ENCODE data around the gene SNX24.
"Not testable (repeated sequence)": the region's sequence is repeated elsewhere in the genome, so short reads cannot be mapped to it uniquely, and the experiment has no call there.

SNX24 gene

DNA sequence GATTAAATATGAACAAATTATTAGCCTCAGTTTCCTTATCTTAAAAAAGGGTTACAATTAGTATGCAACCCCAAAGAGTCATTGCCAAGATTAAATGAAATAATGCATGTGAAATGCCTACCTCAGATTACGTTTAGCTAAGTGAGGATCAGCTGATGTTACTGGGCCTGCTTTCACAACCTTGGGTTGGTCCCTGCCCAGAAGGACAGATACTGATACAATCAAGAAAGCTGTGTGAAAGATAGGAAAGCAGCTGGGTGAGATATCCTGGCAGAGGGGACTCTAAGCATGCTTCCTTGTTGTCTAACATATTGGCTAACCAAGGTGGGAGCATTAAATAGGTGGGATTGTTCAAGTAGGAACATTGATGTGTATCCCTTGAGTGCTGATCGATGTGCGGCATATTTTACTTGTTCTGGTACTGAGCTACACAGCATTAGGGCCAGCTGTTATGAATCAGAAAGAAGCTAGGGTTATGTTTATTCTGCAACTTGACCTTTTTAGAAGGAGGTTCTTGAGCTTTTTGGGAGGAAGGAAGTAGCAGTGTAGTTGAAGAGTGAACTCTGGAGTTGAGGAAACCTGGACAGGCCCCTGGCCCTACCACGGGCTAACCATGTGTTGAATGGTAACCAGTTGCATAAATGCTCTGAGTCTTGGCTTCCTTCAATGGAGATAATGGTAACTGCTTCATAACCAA lies 28.9 kb downstream of the SNX24 start:
- DNase-seq, result no peak

GRCh38 chr5:122877518-122877917 lies 32.1 kb downstream of the SNX24 start:
- DNase-seq, result no peak

GRCh38 chr5:122879076-122879475 lies 33.7 kb downstream of the SNX24 start:
- no peak for DNase-seq

DNA sequence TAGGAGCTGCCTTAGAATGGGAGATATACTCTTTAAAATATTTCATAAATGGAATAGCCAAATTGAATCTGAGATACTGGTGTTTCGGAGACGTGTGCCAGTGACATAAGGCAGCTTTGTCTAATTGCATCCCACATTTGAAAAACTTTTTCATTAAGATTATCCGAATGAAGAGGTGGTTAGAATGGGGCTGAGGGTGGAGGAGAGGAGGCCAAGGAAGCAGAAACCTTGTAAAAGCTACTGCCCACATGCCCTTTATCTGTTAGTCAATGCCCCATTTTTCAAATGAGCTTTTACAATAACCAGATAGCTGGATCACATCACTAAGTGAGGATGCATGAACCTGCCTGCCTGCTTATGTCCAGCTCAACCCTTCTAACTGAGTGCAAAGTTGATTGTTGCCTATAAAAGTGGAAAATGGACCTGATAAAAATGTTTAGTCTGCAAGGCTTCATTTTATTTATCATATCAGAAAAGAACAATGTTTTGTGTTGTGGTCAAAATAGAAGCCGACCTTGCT lies 34.8 kb downstream of the SNX24 start:
- no peak for DNase-seq

DNA sequence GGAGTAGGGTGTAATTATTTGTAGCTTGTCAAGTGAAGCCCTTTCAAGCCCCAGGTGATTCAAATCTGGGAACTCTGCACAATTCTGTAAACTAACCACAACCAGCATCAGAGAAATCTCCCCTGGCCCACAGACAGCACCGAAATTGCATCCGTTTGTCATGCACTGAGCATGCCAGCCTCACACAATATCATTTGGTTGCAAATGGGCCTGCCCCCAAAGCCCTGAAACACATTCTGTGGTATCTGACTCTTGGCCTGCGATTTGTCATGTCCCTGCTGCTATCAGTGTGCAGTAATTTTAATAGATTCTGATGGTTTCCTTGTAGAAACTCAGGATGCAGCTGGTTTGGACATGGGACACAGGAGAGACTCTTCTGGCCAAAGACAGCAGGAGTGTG lies 35.3 kb downstream of the SNX24 start:
- peak; percentile 30 for DNase-seq

GRCh38 chr5:122882831-122883230 lies 37.4 kb downstream of the SNX24 start:
- DNase-seq, result peak; percentile 46

- no peak for DNase-seq
These were observed 39.7 kb downstream of the SNX24 start for GRCh38 chr5:122885045-122885517.

DNA sequence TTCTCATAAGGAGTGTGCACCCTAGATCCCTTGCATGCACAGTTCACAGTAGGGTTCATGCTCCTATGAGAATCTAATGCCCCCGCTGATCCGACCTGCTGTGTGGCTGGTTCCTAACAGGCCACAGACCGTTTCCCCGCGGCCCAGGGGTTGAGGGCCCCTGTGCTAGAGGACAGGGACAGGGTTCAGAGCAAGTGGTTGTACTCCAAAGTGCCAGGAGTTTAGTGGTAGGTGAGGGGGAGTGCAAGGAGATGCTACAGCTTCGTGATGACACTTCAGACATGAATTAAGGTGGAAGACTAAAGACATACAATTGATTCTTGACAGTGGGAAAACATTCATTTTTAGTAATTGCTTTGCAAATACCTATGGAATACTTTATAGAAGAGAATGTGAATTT lies 40.5 kb downstream of the SNX24 start:
- no peak for DNase-seq

DNA sequence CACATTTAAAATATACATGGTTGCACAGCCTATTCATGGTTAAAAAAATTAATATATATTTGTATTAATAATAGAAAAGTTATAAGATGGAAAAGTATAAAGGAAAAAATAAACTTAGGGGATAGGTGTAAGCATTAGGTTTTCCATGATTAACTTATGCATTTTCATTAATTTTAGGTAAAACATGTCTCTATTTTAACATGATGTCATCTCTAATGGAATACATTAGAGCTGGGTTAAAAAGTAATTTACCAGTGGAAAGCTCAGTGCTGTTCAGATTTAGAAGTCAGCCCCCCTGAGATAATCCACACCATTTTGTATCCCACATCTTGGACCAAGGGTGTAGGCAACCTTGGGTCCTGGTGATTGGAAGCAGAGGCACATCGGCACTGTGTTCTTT lies 49.7 kb downstream of the SNX24 start:
- no peak for DNase-seq

DNA sequence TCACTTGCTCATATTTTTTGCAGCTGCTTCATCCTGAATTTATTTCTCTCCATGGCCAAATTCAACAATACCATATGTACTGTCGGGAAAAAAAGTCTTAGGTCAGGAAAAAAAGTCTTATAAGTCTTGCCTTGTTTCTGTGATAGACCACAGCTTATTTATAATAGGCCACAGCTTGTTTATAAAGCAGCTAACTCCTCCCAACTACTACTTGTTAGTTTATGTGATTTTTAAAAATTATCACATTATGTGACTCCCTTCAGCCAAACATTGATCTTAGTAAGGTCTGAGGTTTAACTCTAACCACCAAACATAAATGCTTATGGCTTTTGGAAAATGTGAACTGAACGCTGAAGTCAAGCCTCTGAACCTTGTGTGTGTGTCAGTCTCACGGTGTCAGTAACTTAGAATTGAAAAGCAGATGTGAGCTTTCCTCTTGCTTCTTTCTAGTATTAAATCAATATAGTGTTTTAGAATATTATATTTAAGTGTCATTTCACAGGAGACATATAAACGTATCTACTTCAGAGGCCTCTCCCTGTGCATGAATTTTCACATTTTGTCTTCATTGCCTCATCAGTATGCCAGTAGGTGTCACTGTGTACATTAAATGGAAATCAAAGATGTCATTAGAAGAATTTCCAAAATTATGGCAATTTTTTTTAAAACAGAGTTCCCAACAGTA lies 51.3 kb downstream of the SNX24 start:
- peak; percentile 17 for DNase-seq

GRCh38 chr5:122897283-122897602 lies 51.8 kb downstream of the SNX24 start:
- no peak for DNase-seq

DNA sequence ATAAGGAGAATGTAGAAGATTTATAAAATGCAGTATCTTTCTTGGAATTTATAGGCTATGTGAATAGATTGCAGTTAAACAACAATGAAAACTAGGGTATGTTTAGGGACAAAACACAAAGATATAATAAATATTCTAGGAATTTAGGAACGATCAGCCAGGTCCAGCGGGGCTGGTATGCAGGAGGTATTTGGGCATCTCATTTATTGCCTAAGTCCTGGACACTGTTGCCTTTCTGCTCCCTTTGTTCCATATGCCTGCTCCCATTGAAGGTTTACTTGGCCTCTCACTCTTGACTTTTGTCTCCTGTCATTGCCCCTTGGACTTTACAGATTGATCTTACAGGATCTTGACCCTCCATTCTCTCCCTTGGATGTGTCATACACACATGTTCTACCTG lies 55.9 kb downstream of the SNX24 start:
- DNase-seq, result no peak

DNA sequence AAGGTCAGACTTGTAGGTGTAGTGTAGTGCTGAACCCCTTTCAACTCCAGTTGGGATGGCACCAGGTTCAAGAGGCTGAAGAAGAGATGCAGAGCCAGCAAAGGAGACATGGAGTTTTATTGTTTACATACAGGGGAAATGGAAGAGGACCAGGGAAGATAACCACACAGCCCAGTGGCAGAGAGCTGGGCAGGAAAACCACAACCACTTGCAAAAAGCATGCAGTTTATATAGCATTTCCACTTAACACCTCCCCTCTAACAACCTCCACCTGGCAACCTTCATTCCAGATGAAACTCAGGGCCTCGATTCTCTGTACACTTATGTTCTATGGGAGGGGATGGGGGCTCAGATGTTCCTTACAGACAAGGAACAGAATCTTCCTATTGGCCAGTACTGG lies 56.9 kb downstream of the SNX24 start:
- no peak for DNase-seq

- DNase-seq, result no peak
These were observed 61.4 kb downstream of the SNX24 start for GRCh38 chr5:122906768-122907167.

- DNase-seq, result no peak
These were observed 61.9 kb downstream of the SNX24 start for GRCh38 chr5:122907276-122907675.

DNA sequence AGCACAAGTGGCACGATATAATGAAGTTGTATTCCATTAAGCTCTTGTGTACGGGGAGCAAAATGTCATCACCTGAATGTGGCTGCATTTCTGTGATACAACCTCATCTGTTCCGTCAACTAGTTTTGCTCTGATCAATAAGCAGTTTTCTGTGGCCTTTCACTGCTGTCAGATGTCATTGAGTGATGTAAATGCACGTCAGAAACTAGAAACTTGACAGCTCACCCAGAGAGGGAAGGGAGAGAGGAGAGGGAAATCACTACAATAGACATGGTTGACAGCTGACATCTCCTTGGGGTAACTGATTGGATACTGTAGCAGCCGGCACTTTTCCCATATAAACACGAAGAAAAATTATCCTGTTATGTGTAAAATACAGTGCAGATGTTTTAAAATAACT lies 62.7 kb downstream of the SNX24 start:
- no peak for DNase-seq

DNA sequence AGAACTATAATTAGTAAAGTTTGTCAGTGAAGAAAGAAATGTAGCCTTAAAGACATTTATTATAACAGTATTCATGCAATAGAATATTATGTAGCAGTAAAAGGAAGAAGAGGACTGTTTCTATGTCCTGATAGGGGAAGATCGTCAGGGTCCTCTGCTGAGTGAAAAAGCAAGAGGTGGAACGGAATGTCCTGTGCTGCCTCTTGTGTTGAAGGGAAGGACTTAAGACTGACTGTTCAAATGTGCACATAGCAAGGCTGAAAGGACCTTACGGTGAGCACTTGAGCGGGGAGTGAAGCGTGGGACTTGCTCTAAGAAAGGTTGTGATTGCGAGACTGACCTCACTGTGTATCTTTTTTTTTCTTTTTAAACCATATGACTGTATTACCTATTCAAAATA lies 63.2 kb downstream of the SNX24 start:
- DNase-seq, result no peak

DNA sequence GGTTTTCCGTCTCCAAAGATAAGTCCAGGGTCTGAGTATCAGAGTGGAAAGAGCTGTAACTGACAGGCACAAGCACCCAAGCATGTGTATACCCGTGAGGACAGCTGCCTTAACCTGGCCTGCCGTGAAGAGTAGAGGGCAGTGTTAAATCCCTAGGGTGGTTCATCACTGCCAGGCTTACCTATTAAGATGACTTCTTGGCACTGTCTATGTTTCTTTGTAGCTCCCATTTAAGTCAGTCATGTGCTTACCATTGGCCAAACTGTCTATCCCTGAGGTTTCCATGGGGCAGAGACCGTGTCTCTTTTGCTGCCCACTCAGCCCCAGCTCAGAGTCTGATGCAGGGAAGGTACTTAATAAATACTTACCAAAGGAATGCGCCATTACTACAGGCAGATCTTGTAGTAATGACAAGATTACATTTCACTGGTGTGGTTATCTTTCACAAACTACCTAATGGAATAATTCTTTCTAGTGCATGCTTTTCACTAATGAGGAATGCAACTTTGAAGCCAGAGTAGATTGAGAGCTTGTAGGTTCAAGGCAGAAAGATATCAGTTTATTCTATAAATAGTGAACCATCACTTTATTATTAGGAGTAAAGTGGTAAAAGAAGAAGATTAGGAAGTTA lies 64.2 kb downstream of the SNX24 start:
- no peak for DNase-seq

- DNase-seq, result not testable (repeated sequence)
These were observed 68.0 kb downstream of the SNX24 start for GRCh38 chr5:122913436-122913835.

GRCh38 chr5:122915717-122916461 lies 70.5 kb downstream of the SNX24 start:
- peak; percentile 55 for DNase-seq

GRCh38 chr5:122916490-122916889 lies 71.1 kb downstream of the SNX24 start:
- no peak for DNase-seq

GRCh38 chr5:122919969-122920368 lies 74.6 kb downstream of the SNX24 start:
- no peak for DNase-seq

DNA sequence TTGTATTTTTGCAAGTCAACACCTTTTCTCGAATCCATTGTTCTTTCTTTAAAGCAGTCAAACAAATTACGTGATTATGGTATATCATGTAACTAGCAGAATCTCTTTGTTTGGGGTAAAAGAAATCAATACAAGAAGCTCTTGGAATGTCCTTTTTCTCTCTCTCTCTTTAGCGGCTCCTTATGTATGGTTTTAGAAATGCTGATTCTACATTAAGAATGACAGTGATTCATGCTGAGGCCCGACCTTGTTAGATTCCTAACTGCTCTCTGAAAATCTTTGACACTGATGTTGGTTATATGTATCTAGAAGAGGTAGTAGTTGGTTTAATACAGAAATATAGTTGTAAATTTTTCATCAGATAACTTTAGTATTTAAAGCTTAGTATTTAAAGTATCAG lies 76.4 kb downstream of the SNX24 start:
- DNase-seq, result no peak

Data from activated CD4-positive, alpha-beta T cell treated with anti-CD3 and anti-CD28 coated beads, Interleukin-10, Interleukin-2, amounts not matched to agents 100 ng/mL and 50 ng/mL, durations not matched to agents 16 hours and 8 hours (primary cell).